Measurements from ENCODE around the gene ADSS2. TPM values are rescaled to one million over a fixed set of nuclear protein-coding genes. Genes with fewer than 3 reads are reported as not detected.

ADSS2 gene
- total RNA-seq, 1 donor from 2014 or later = 38.7 TPM

GRCh38 chr1:244431166-244431565 lies 20.5 kb downstream of the ADSS2 start:
- no peak for DNase-seq (ENCODE audit: extremely low spot score, unreplicated experiment)
- H3K36me3 Mint-ChIP-seq = peaks cover 20% of the 10 kb centered on the region
- no peak overlapping the region for H3K4me3 Mint-ChIP-seq
- no peaks in the 10 kb centered on the region for H3K27me3 Mint-ChIP-seq
- TF ChIP-seq CTCF (conservative IDR thresholded peaks at IDR 0.05) = no peak
- H3K27ac Mint-ChIP-seq = no peak overlapping the region
- no peaks in the 10 kb centered on the region for H3K9me3 Mint-ChIP-seq
- H3K4me1 Mint-ChIP-seq (ENCODE audit: unreplicated experiment) = peaks cover 3% of the 10 kb centered on the region

DNA sequence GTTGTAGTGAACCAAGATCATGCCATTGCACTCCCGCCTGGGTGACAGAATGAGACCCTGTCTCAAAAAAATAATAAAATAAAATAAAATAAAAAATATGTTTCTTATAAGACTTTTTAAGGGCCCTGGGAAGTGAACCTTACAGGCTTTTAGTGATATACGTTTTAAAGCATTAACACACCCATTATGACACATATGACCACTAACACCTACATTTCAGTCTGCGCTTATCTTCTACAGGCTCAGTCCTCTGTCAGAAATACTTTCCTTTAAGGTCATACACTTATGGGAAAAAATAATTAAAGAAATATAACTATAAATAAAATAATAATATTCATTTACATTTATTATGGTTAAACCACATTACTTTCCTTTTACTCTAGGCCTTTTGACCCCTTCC lies 21.9 kb downstream of the ADSS2 start:
- TF ChIP-seq CTCF (conservative IDR thresholded peaks at IDR 0.05) = no peak
- Mint-ChIP-seq H3K9me3 (no peaks in the 10 kb centered on the region), H3K4me3 (no peak overlapping the region), H3K36me3 (peaks cover 13% of the 10 kb centered on the region), H3K27me3 (no peaks in the 10 kb centered on the region), H3K27ac (no peak overlapping the region), H3K4me1 (ENCODE audit: unreplicated experiment) (no peaks in the 10 kb centered on the region)
- no peak for DNase-seq (ENCODE audit: extremely low spot score, unreplicated experiment)

GRCh38 chr1:244427647-244428046 lies 24.1 kb downstream of the ADSS2 start:
- Mint-ChIP-seq H3K4me1 (ENCODE audit: unreplicated experiment) (no peaks in the 10 kb centered on the region), H3K27ac (no peak overlapping the region), H3K36me3 (peaks cover 13% of the 10 kb centered on the region), H3K9me3 (no peaks in the 10 kb centered on the region), H3K4me3 (no peak overlapping the region), H3K27me3 (no peaks in the 10 kb centered on the region)
- no peak for DNase-seq (ENCODE audit: extremely low spot score, unreplicated experiment)
- TF ChIP-seq CTCF (conservative IDR thresholded peaks at IDR 0.05) = no peak

DNA sequence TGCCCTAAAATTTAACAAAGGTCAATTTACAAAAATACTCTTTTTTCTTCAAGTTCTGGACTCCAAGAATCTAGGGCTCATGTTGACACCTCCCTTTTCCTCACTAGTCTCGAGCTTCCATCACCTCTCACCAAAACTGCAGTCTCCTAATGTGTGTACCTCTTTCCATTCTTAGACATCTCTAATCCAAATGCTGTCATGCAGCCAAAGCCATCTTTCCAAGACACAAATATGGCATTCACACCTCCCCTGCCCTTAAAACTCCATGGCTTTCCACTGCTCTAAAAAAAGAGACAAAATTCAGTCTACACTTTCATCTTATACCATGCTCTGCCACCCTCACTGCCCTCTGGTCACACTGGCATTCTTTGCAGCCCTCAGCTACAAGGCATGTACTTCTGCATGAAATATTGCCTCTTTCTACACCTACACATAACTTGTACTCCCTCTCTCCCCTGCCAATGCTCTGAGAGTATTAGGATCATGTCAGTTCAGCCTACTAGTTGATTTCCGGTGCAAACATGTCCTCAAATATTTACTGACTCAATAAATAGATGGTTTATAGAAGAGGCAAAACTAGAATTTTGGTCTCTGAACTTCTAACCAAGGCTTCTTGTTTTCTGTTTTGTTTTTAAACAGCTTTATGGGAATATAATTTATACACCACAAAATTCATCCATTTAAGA lies 26.9 kb downstream of the ADSS2 start:
- TF ChIP-seq CTCF (conservative IDR thresholded peaks at IDR 0.05) = no peak
- H3K4me3 Mint-ChIP-seq = no peak overlapping the region
- no peak overlapping the region for H3K27ac Mint-ChIP-seq
- H3K27me3 Mint-ChIP-seq = no peaks in the 10 kb centered on the region
- no peak for DNase-seq (ENCODE audit: extremely low spot score, unreplicated experiment)
- H3K4me1 Mint-ChIP-seq (ENCODE audit: unreplicated experiment) = no peaks in the 10 kb centered on the region
- H3K36me3 Mint-ChIP-seq = peaks cover 16% of the 10 kb centered on the region
- H3K9me3 Mint-ChIP-seq = no peaks in the 10 kb centered on the region

- no peak overlapping the region for H3K27ac Mint-ChIP-seq
- no peaks in the 10 kb centered on the region for H3K4me1 Mint-ChIP-seq (ENCODE audit: unreplicated experiment)
- H3K27me3 Mint-ChIP-seq = no peaks in the 10 kb centered on the region
- H3K36me3 Mint-ChIP-seq = peaks cover 17% of the 10 kb centered on the region
- H3K4me3 Mint-ChIP-seq = no peak overlapping the region
- H3K9me3 Mint-ChIP-seq = no peaks in the 10 kb centered on the region
- TF ChIP-seq CTCF (conservative IDR thresholded peaks at IDR 0.05) = no peak
- no peak for DNase-seq (ENCODE audit: extremely low spot score, unreplicated experiment)
Observed at GRCh38 chr1:244422174-244422573, 29.5 kb downstream of the ADSS2 start.
